ENCODE data around the gene NTHL1.

Gene NTHL1

DNA sequence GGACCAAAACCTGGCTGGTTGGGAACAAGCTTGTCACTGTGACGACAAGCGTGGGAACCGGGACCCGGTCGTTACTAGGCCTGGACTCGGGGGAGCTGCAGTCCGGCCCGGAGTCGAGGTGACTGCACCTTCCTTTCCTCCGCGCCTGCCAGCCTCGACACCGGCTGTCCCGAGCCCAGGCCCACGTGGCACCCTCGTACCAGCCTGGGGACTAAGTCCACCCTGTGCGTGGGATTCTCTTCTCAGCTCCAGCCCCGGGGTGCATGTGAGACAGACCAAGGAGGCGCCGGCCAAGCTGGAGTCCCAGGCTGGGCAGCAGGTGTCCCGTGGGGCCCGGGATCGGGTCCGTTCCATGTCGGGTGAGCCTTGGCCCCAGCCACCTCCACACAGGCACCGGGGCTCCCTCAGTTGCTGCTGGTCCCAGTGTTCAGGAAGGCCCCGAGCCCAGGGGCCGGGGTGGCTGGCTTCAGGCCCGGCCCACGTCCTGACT, 31.7 kb upstream of the NTHL1 start:
- TF ChIP-seq, protein P1, sequence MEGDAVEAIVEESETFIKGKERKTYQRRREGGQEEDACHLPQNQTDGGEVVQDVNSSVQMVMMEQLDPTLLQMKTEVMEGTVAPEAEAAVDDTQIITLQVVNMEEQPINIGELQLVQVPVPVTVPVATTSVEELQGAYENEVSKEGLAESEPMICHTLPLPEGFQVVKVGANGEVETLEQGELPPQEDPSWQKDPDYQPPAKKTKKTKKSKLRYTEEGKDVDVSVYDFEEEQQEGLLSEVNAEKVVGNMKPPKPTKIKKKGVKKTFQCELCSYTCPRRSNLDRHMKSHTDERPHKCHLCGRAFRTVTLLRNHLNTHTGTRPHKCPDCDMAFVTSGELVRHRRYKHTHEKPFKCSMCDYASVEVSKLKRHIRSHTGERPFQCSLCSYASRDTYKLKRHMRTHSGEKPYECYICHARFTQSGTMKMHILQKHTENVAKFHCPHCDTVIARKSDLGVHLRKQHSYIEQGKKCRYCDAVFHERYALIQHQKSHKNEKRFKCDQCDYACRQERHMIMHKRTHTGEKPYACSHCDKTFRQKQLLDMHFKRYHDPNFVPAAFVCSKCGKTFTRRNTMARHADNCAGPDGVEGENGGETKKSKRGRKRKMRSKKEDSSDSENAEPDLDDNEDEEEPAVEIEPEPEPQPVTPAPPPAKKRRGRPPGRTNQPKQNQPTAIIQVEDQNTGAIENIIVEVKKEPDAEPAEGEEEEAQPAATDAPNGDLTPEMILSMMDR (IDR thresholded peaks at IDR 0.05; ENCODE audit: low read depth, low read length, missing control alignments) = no peak
- DNase-seq (ENCODE audit: low read depth) = no peak
- H3K4me3 ChIP-seq (ENCODE audit: low read depth, low read length) = no peak overlapping the region

DNA sequence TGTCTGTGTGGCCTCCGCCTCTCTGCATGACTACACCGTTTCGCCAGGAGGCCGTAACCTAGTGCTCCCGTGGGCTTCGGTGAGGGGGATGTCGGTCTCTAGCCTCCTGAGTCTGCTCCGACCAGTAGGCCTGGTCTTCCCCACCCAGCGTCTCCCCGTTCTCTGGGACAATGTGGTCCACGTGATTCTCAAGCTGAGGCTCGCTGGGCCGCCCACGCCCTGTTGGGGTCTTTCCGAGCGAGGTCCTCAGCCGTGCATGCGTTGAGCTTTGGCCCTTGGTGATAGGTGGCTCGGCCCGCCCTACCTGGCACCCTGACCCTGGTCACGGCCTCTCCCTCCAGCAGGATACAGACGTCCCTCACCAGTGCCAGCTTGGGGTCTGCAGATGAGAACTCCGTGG, 31.1 kb upstream of the NTHL1 start:
- DNase-seq (ENCODE audit: low read depth) = no peak
- H3K4me3 ChIP-seq (ENCODE audit: low read depth, low read length) = no peak overlapping the region
- TF ChIP-seq, protein P1 (IDR thresholded peaks at IDR 0.05; ENCODE audit: low read depth, low read length, missing control alignments) = no peak

DNA sequence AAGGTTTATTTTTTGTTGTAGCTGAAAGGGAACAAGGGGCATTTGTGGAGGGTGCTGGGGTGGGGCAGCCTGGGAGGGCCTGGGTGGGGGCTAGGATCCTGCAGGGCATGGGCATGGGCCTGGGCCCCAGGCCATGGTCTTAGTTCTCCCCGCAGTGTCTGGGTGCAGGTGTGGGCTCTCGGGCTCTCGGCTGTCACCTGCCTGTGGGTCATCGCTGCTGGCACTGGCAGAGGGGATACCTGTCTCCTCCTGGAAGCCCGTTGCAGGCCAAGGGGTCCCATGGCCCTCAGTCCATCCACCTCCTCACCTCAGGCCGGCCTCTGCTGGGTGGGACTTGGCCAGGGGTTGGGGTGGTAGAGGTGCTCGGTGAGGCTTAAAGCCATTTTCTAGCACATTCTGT, 30.5 kb upstream of the NTHL1 start:
- H3K4me3 ChIP-seq (ENCODE audit: low read depth, low read length) = no peak overlapping the region
- no peak for DNase-seq (ENCODE audit: low read depth)
- TF ChIP-seq, protein P1 (IDR thresholded peaks at IDR 0.05; ENCODE audit: low read depth, low read length, missing control alignments) = no peak

DNA sequence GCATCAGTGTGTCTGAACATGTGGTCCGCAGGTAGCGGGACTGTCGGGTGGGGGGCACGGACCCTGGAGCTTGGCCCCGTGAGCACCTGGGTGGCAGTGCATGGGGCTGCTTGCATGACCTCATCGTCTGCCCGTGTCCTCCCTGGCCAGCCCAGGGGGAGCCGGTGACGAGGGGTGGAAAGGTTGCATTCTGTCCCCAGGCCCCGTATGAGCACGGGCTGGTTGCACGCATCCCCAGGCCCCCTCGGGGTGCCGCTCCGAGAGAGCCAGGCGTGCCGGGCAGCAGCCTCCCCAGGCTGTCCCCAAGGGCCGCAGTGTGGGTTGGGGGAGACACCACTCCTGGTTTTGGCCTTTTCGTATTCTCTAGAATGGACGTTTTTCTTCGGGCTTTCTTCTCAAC, 30.1 kb upstream of the NTHL1 start:
- TF ChIP-seq, protein P1 (IDR thresholded peaks at IDR 0.05; ENCODE audit: low read depth, low read length, missing control alignments) = no peak
- no peak overlapping the region for H3K4me3 ChIP-seq (ENCODE audit: low read depth, low read length)
- DNase-seq (ENCODE audit: low read depth) = no peak

GRCh38 chr16:2077016-2077415, 29.4 kb upstream of the NTHL1 start:
- no peak for DNase-seq (ENCODE audit: low read depth)
- TF ChIP-seq, protein P1 (IDR thresholded peaks at IDR 0.05; ENCODE audit: low read depth, low read length, missing control alignments) = no peak
- H3K4me3 ChIP-seq (ENCODE audit: low read depth, low read length) = no peak overlapping the region

DNA sequence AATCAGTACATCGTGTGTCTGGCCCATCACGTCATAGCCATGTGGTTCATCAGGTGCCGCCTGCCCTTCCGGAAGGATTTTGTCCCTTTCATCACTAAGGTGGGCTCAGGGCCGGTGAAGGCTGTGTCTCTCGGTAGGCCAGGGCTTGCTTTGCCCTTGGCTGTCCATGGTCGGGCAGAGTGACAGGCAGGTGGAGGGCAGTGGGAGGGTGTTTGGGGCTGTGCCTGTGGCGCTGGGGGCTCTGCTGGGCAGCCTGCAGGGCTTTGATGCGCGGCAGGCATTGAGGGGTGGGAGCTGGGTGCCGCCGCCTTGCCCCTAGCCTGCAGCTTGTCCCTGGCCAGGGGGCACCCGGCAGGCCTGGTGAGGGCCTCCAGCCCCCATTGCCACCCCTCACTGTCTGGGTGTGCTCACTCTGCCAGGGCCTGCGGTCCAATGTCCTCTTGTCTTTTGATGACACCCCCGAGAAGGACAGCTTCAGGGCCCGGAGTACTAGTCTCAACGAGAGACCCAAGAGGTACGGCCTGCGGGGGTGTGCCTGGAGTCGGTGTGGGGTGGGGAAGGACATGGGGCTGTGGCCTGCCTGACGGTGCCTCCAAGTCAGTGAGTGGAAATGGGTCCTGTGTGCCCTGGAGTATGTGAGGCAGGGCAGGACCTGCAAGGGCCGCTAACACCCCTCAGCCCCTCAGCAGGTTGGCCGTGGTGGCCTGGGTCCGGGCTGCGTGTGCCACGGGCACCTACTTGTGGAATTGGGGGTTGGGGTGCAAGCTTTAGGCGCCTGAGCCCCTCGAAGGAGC, 28.6 kb upstream of the NTHL1 start:
- no peak overlapping the region for H3K4me3 ChIP-seq (ENCODE audit: low read depth, low read length)
- TF ChIP-seq, protein P1 (IDR thresholded peaks at IDR 0.05; ENCODE audit: low read depth, low read length, missing control alignments) = no peak
- no peak for DNase-seq (ENCODE audit: low read depth)

DNA sequence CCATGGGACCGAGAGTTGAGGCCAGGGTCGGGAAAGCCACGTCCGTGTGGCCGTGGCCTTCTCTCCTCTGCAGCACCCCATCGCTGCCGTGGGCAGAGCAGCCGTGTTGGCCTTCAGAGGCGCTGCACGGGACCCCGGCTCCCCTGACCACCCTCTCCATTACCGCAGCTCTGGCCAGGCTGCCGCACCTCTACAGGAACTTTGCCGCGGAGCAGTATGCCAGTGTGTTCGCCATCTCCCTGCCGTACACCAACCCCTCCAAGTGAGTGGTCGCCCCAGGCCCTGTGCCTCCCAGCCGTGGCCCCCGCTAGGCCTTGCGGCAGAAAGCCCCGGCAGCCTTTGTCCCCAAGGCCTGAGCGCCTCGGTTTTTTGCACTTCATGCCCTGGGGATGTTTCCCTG, 28.0 kb upstream of the NTHL1 start:
- DNase-seq (ENCODE audit: low read depth) = no peak
- TF ChIP-seq, protein P1 (IDR thresholded peaks at IDR 0.05; ENCODE audit: low read depth, low read length, missing control alignments) = no peak
- H3K4me3 ChIP-seq (ENCODE audit: low read depth, low read length) = no peak overlapping the region

Measured in GM12864 (cell line).